Measurements from ENCODE around the gene GLOD5. TPM values are rescaled to one million over a fixed set of nuclear protein-coding genes. Genes with fewer than 3 reads are reported as not detected.
A peak's percentile ranks its signal among the peaks of the same experiment; 100 is the strongest.

The GLOD5 gene
- total RNA-seq, 6 experiments from 2014 or later, result not detected

GRCh38 chrX:48793935-48794334 lies 32.4 kb downstream of the GLOD5 start:
- DNase-seq, result no peak
- H3K9me3 Mint-ChIP-seq, result no peaks in the 10 kb centered on the region
- TF ChIP-seq CTCF (IDR thresholded peaks at IDR 0.05), result no peak
- no peak overlapping the region; the same call in 1 of the 2 replicates for H3K27ac Mint-ChIP-seq
- no peak overlapping the region for H3K4me3 Mint-ChIP-seq
- peaks cover 5% of the 10 kb centered on the region for H3K27me3 Mint-ChIP-seq (ENCODE audit: insufficient read depth)
- H3K36me3 Mint-ChIP-seq (ENCODE audit: low read depth), result no peaks in the 10 kb centered on the region
- peaks cover 18% of the 10 kb centered on the region for H3K4me1 Mint-ChIP-seq (ENCODE audit: low read depth)

GRCh38 chrX:48794340-48794910 lies 32.9 kb downstream of the GLOD5 start:
- Mint-ChIP-seq H3K27ac (peak overlapping the region; percentile 14; the same call in 1 of the 2 replicates), H3K27me3 (ENCODE audit: insufficient read depth) (peaks cover 5% of the 10 kb centered on the region), H3K4me1 (ENCODE audit: low read depth) (peaks cover 18% of the 10 kb centered on the region), H3K36me3 (ENCODE audit: low read depth) (no peaks in the 10 kb centered on the region), H3K4me3 (no peak overlapping the region), H3K9me3 (no peaks in the 10 kb centered on the region)
- TF ChIP-seq CTCF (IDR thresholded peaks at IDR 0.05), result no peak
- DNase-seq, result no peak

- Mint-ChIP-seq H3K27me3 (ENCODE audit: insufficient read depth) (peaks cover 2% of the 10 kb centered on the region), H3K4me3 (no peak overlapping the region), H3K4me1 (ENCODE audit: low read depth) (peaks cover 18% of the 10 kb centered on the region), H3K9me3 (no peaks in the 10 kb centered on the region), H3K27ac (no peak overlapping the region; the same call in 1 of the 2 replicates), H3K36me3 (ENCODE audit: low read depth) (no peaks in the 10 kb centered on the region)
- peak; percentile 47 for DNase-seq
- no peak for TF ChIP-seq CTCF (IDR thresholded peaks at IDR 0.05)
These were observed 33.5 kb downstream of the GLOD5 start for GRCh38 chrX:48794911-48795515.

GRCh38 chrX:48798318-48798717 lies 36.8 kb downstream of the GLOD5 start:
- no peaks in the 10 kb centered on the region for H3K36me3 Mint-ChIP-seq (ENCODE audit: low read depth)
- TF ChIP-seq CTCF (IDR thresholded peaks at IDR 0.05), result no peak
- DNase-seq, result no peak
- H3K4me1 Mint-ChIP-seq (ENCODE audit: low read depth), result peaks cover 36% of the 10 kb centered on the region
- H3K27ac Mint-ChIP-seq, result no peak overlapping the region
- H3K9me3 Mint-ChIP-seq, result no peaks in the 10 kb centered on the region
- H3K4me3 Mint-ChIP-seq, result no peak overlapping the region
- H3K27me3 Mint-ChIP-seq (ENCODE audit: insufficient read depth), result peaks cover 2% of the 10 kb centered on the region

- no peak for TF ChIP-seq CTCF (IDR thresholded peaks at IDR 0.05)
- Mint-ChIP-seq H3K27ac (peak overlapping the region; percentile 95), H3K9me3 (no peaks in the 10 kb centered on the region), H3K36me3 (ENCODE audit: low read depth) (peaks cover 4% of the 10 kb centered on the region; the same call in 1 of the 2 replicates), H3K27me3 (ENCODE audit: insufficient read depth) (no peaks in the 10 kb centered on the region), H3K4me3 (peak overlapping the region; percentile 93), H3K4me1 (ENCODE audit: low read depth) (peaks cover 20% of the 10 kb centered on the region)
- no peak for DNase-seq
These were observed 39.2 kb downstream of the GLOD5 start for GRCh38 chrX:48800574-48801279.
